H1 (cell line): Measurements from ENCODE around the gene MYO1A. TPM values are rescaled to one million over a fixed set of nuclear protein-coding genes. Genes with fewer than 3 reads are reported as not detected.
A peak's percentile ranks its signal among the peaks of the same experiment; 100 is the strongest.

Source experiments
- CTCF ChIA-PET: fragments of 300-600 bp; sonication (Branson Sonifier 250); formaldehyde crosslinking; loops from one replicate; lab custom pipeline; 2021; ENCODE audit not compliant: partially characterized antibody; lab: Charles Lee
- POLR2A ChIA-PET: fragments of 300-600 bp; sonication (Branson Sonifier 250); formaldehyde crosslinking; loops from one replicate; lab custom pipeline; 2021; ENCODE audit warnings: inconsistent platforms; ENCODE audit not compliant: partially characterized antibody; lab: Charles Lee
- DNase-seq, 2 experiments: peaks; one replicate each; pipeline versions ENCODE4 v3.0.0 to v3.0.0-alpha.2; 2010 to 2022; ENCODE audit warnings: low spot score in 2 of 2, low read depth in 1 of 2, mixed read lengths in 1 of 2
- FAIRE-seq: peaks from 2 replicates; lab custom pipeline; 2011; peaks lifted over from hg19 to GRCh38; lab: Jason Lieb, UNC
- H2AFZ ChIP-seq: 2 replicates; pipeline ENCODE4 v1.8.1; 2012; ENCODE audit warnings: low read length, inconsistent platforms
- H2AK5ac ChIP-seq: 2 replicates; pipeline ENCODE4 v1.6.1; 2013; ENCODE audit warnings: low read depth, low read length
- H2BK120ac ChIP-seq: replicated peaks from 2 replicates; pipeline ENCODE3; 2013; ENCODE audit warnings: low read depth, low read length, inconsistent platforms
- H2BK12ac ChIP-seq: 2 replicates; pipeline ENCODE4 v1.6.1; 2013; ENCODE audit warnings: low read depth, low read length
- H2BK15ac ChIP-seq: 2 replicates; pipeline ENCODE4 v1.6.1; 2013; ENCODE audit warnings: low read length
- H2BK20ac ChIP-seq: 2 replicates; pipeline ENCODE4 v1.6.1; 2013; ENCODE audit warnings: low read length
- H2BK5ac ChIP-seq: 2 replicates; pipeline ENCODE4 v1.6.1; 2013; ENCODE audit warnings: low read depth, low read length
- H3K14ac ChIP-seq: 2 replicates; pipeline ENCODE4 v1.6.1; 2013; ENCODE audit warnings: inconsistent platforms; ENCODE audit not compliant: insufficient read length
- H3K18ac ChIP-seq: 2 replicates; pipeline ENCODE4 v1.6.1; 2013; ENCODE audit warnings: low read length; ENCODE audit errors: extremely low read depth
- H3K23ac ChIP-seq: 2 replicates; pipeline ENCODE4 v1.6.1; 2013; ENCODE audit warnings: inconsistent platforms; ENCODE audit not compliant: insufficient read length
- H3K23me2 ChIP-seq: 2 replicates; pipeline ENCODE4 v1.6.1; 2013; ENCODE audit warnings: low read depth, low read length
- H3K27ac ChIP-seq: 2 replicates; pipeline ENCODE4 v1.6.1; 2011; ENCODE audit warnings: low read depth, low read length, inconsistent platforms
- H3K27me3 ChIP-seq, 4 experiments: replicated peaks in 1 of 4; 1 replicate in 1 of 4; 2 replicates in 3 of 4; pipeline versions ENCODE4 v1.6.1 to v1.8.1; 2011 to 2013; ENCODE audit warnings: low read length in 3 of 4, mild to moderate bottlenecking in 3 of 4, inconsistent platforms in 2 of 4, mixed read lengths in 2 of 4, moderate library complexity in 1 of 4; ENCODE audit not compliant: control insufficient read depth in 3 of 4, insufficient read depth in 3 of 4; ENCODE audit errors: extremely low read depth in 1 of 4
- H3K36me3 ChIP-seq, 4 experiments: 2 replicates each; pipeline versions ENCODE4 v1.6.1 to v1.8.1; 2011 to 2013; ENCODE audit warnings: mild to moderate bottlenecking in 4 of 4, low read length in 3 of 4, moderate library complexity in 2 of 4, control low read depth in 1 of 4, inconsistent platforms in 1 of 4; ENCODE audit not compliant: insufficient read depth in 4 of 4, control insufficient read depth in 2 of 4
- H3K4ac ChIP-seq: replicated peaks from 2 replicates; pipeline ENCODE3; 2013; ENCODE audit warnings: low read length, low read depth, mixed read lengths, inconsistent platforms; ENCODE audit not compliant: insufficient read length
- H3K4me1 ChIP-seq, 4 experiments: replicated peaks in 1 of 4; 1 replicate in 1 of 4; 2 replicates in 3 of 4; pipeline versions ENCODE4 v1.6.1 to v1.8.1; 2011 to 2013; ENCODE audit warnings: low read length in 3 of 4, inconsistent platforms in 2 of 4, mixed read lengths in 1 of 4; ENCODE audit not compliant: insufficient read depth in 4 of 4, control insufficient read depth in 3 of 4
- H3K4me2 ChIP-seq, 2 experiments: 2 replicates each; pipeline versions ENCODE4 v1.6.1 to v1.8.1; 2011 to 2013; ENCODE audit warnings: low read depth in 2 of 2, low read length in 2 of 2, control low read depth in 1 of 2, inconsistent platforms in 1 of 2, mild to moderate bottlenecking in 1 of 2; ENCODE audit not compliant: insufficient read depth in 1 of 2
- H3K4me3 ChIP-seq, 4 experiments: fragments of 200-600, 300-600 bp in 1 of 4; sonication (generic), shearing (Covaris generic), sonication (Bioruptor Twin) in 1 of 4; 2 replicates each; pipeline versions ENCODE4 v1.5.1 to v1.8.1; 2011 to 2016; ENCODE audit warnings: low read length in 4 of 4, low read depth in 3 of 4, control low read depth in 2 of 4, inconsistent platforms in 2 of 4, mild to moderate bottlenecking in 2 of 4, mixed read lengths in 1 of 4, moderate library complexity in 1 of 4; ENCODE audit not compliant: insufficient read depth in 2 of 4; ENCODE audit errors: extremely low read depth in 1 of 4
- H3K56ac ChIP-seq: replicated peaks from 2 replicates; pipeline ENCODE3; 2013; ENCODE audit warnings: low read depth, mild to moderate bottlenecking, mixed read lengths, low read length, inconsistent platforms; ENCODE audit not compliant: insufficient read length
- H3K79me1 ChIP-seq: 2 replicates; pipeline ENCODE4 v1.6.1; 2013; ENCODE audit warnings: low read depth, low read length, control low read depth
- H3K79me2 ChIP-seq, 2 experiments: 2 replicates each; pipeline versions ENCODE4 v1.6.1 to v1.8.1; 2012 to 2013; ENCODE audit warnings: low read length in 2 of 2, mild to moderate bottlenecking in 2 of 2, inconsistent platforms in 1 of 2; ENCODE audit not compliant: insufficient read depth in 2 of 2, control insufficient read depth in 1 of 2
- H3K9ac ChIP-seq, 4 experiments: replicated peaks in 1 of 4; 1 replicate in 1 of 4; 2 replicates in 3 of 4; pipeline versions ENCODE4 v1.6.1 to v1.8.1; 2011 to 2013; ENCODE audit warnings: low read depth in 3 of 4, low read length in 3 of 4, control low read depth in 2 of 4, mild to moderate bottlenecking in 2 of 4, moderate library complexity in 2 of 4, inconsistent platforms in 1 of 4; ENCODE audit errors: extremely low read depth in 1 of 4
- H3K9me3 ChIP-seq, 2 experiments: 2 replicates each; pipeline versions ENCODE4 v1.6.1 to v1.8.1; 2012 to 2013; ENCODE audit warnings: mild to moderate bottlenecking in 2 of 2, moderate library complexity in 2 of 2, control low read depth in 1 of 2, inconsistent platforms in 1 of 2, low read depth in 1 of 2, low read length in 1 of 2, mixed read lengths in 1 of 2; ENCODE audit not compliant: insufficient read depth in 2 of 2
- H4K20me1 ChIP-seq, 2 experiments: replicated peaks in 1 of 2; 2 replicates each; pipeline versions ENCODE3 to v1.8.1; 2011 to 2013; ENCODE audit warnings: inconsistent platforms in 2 of 2, low read length in 2 of 2, mild to moderate bottlenecking in 1 of 2; ENCODE audit not compliant: insufficient read depth in 2 of 2, control insufficient read depth in 1 of 2
- H4K5ac ChIP-seq: 2 replicates; pipeline ENCODE4 v1.6.1; 2013; ENCODE audit warnings: low read length, low read depth, mixed read lengths, inconsistent platforms; ENCODE audit not compliant: insufficient read length
- H4K8ac ChIP-seq: 2 replicates; pipeline ENCODE4 v1.8.0; 2013; ENCODE audit warnings: mild to moderate bottlenecking, moderate library complexity, low read length, inconsistent platforms; ENCODE audit not compliant: insufficient read depth; ENCODE audit errors: extremely low read depth
- H4K91ac ChIP-seq: replicated peaks from 2 replicates; pipeline ENCODE3; 2013; ENCODE audit warnings: low read length, mixed read lengths, inconsistent platforms; ENCODE audit not compliant: insufficient read length
- CBX5 ChIP-seq: fragments of 300-800, 300-1000 bp; sonication (generic); IDR thresholded peaks from 2 replicates; pipeline ENCODE4 v1.7.1; 2016; ENCODE audit warnings: antibody characterized with exemption, low read length, low read depth
- JUND ChIP-seq: IDR thresholded peaks from 2 replicates; pipeline ENCODE4 v1.6.1; 2011; ENCODE audit warnings: mild to moderate bottlenecking, improper control_type of control experiment, low read length
- POLR2AphosphoS5 ChIP-seq: IDR thresholded peaks from 2 replicates; pipeline ENCODE4 v1.6.1; 2011; ENCODE audit warnings: low read depth, low read length
- SRF ChIP-seq: IDR thresholded peaks from 2 replicates; pipeline ENCODE4 v1.6.1; 2011; ENCODE audit warnings: mild to moderate bottlenecking, low read depth, low read length, moderate library complexity
- WGBS, 2 experiments: shearing (Covaris generic) in 1 of 2; methylation state at CpG; one replicate each; pipeline versions ENCODE4 v1.1.6 to v1.1.7; 2013 to 2015; ENCODE audit warnings: low lambda C conversion rate in 2 of 2, mixed read lengths in 2 of 2, inconsistent platforms in 1 of 2, low coverage in 1 of 2, missing lambda C conversion rate in 1 of 2; ENCODE audit not compliant: insufficient replicate concordance in 2 of 2, insufficient coverage in 1 of 2, insufficient read length in 1 of 2; ENCODE audit errors: extremely low coverage in 1 of 2, missing lambda C conversion rate in 1 of 2; 5-methylcytosine and 5-hydroxymethylcytosine counted together
- polyA plus RNA-seq, 7 experiments: library from polyadenylated mRNA; depleted of rRNA in 3 of 7; stranded (reverse) in 5 of 7; unstranded in 2 of 7; fragments of >200 nt in 5 of 7; fragments of 200-250 nt in 2 of 7; gene quantifications; 1 replicate in 5 of 7; 2 replicates in 1 of 7; 4 replicates in 1 of 7; pipeline versions ENCODE4 v1.2.1 to v1.2.3, GENCODE V29; 2011 to 2013; ENCODE audit warnings: missing spikeins in 2 of 7, mixed read lengths in 2 of 7
- total RNA-seq: library from RNA; stranded (reverse); fragmentation: NEBNext Ultra II Directional; extraction: Animal tissue kit (Norgen Biotek cat#: 25700); gene quantifications from 2 replicates; pipeline ENCODE4 v1.2.1, GENCODE V29; 2021

The MYO1A gene
- total and polyA plus RNA-seq, 2 of the 8 experiments (the other 6 are each of a cell fraction or from before 2014, with no cell fraction given), result 0.54 to 0.77 TPM

DNA sequence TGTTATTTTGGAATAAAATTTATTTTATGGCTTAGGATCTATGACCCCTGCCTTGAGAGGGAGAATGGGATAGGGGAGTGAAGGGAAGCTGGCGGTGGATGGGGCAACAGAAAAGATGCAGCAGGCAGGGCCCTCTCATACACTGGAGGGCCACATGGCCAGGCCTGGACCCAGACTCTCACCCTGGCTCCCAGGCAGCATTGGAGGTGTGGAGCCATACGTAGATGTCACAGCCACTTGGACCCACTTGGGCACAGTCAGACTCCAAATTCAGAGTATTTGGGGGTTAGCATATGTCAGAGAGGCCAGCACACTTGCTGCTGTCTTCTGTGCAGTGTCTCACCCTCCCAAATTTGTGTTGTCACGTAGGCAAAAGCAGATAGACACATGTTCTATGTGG is 45.5 kb upstream of the MYO1A start:
- H2AFZ ChIP-seq, result no peak overlapping the region
- H3K79me1 ChIP-seq, result peaks cover 3% of the 10 kb centered on the region
- no peak overlapping the region for H2BK12ac ChIP-seq
- H3K56ac ChIP-seq, result no peak overlapping the region
- H3K27me3 ChIP-seq, result no peaks in the 10 kb centered on the region
- H2BK15ac ChIP-seq, result no peak overlapping the region
- no peak overlapping the region for H2BK120ac ChIP-seq
- H3K9ac ChIP-seq, result no peak overlapping the region; a peak in 1 of 7 replicates
- H3K4me2 ChIP-seq, result no peak overlapping the region
- TF ChIP-seq POLR2AphosphoS5, result peak; percentile 22; the same call in 1 of the 2 replicates
- no peak for TF ChIP-seq CBX5
- TF ChIP-seq JUND, result no peak
- TF ChIP-seq SRF, result no peak
- H2AK5ac ChIP-seq, result no peak overlapping the region
- peaks cover 4 to 8% of the 10 kb centered on the region in 2 experiments for H4K20me1 ChIP-seq
- H3K36me3 ChIP-seq, result peaks cover 9 to 32% (median 18%) of the 10 kb centered on the region in 4 experiments
- no peaks in the 10 kb centered on the region for H3K23me2 ChIP-seq
- H3K4ac ChIP-seq, result no peak overlapping the region
- peaks cover 0 to 24% (median 19%) of the 10 kb centered on the region in 4 experiments; a peak in 6 of 7 replicates for H3K4me1 ChIP-seq
- H3K23ac ChIP-seq, result no peak overlapping the region
- no peak for FAIRE-seq
- no peak for DNase-seq
- H3K9me3 ChIP-seq, result no peaks in the 10 kb centered on the region
- no peak overlapping the region for H3K14ac ChIP-seq
- no peak overlapping the region for H2BK5ac ChIP-seq
- no peak overlapping the region for H3K18ac ChIP-seq
- POLR2A ChIA-PET, result interaction anchor here (0.6 to 16.5 kb wide), 8 partner anchors 7 to 413 kb away, joined by 3 to 352 read pairs (median 8); partner anchors contain the start of genes LRP1, NAB2, NEMP1 and SHMT2
- CTCF ChIA-PET, result interaction anchor here (0.8 to 14.0 kb wide), 8 partner anchors 11 to 94 kb away, joined by 3 to 325 read pairs (median 5); partner anchors contain the start of gene STAT6
- 92% methylated on average over 3 of the region's 3 CpGs; no CpG with 5 or more reads in 1 of the 2 experiments for WGBS, 2 experiments
- H3K4me3 ChIP-seq, result no peak overlapping the region
- H4K91ac ChIP-seq, result no peak overlapping the region
- no peak overlapping the region for H4K5ac ChIP-seq
- H2BK20ac ChIP-seq, result no peak overlapping the region
- H3K79me2 ChIP-seq, result peaks cover 0 to 9% of the 10 kb centered on the region in 2 experiments; a peak in 1 of 4 replicates
- H4K8ac ChIP-seq, result no peak overlapping the region
- no peak overlapping the region for H3K27ac ChIP-seq
